Measurements from ENCODE around the gene IPCEF1. TPM values are rescaled to one million over a fixed set of nuclear protein-coding genes. Genes with fewer than 3 reads are reported as not detected.
A peak's percentile ranks its signal among the peaks of the same experiment; 100 is the strongest.

Gene IPCEF1
- total RNA-seq, 4 donors from 2014 or later, result 0.37 to 8.7 (median 3.8) TPM

DNA sequence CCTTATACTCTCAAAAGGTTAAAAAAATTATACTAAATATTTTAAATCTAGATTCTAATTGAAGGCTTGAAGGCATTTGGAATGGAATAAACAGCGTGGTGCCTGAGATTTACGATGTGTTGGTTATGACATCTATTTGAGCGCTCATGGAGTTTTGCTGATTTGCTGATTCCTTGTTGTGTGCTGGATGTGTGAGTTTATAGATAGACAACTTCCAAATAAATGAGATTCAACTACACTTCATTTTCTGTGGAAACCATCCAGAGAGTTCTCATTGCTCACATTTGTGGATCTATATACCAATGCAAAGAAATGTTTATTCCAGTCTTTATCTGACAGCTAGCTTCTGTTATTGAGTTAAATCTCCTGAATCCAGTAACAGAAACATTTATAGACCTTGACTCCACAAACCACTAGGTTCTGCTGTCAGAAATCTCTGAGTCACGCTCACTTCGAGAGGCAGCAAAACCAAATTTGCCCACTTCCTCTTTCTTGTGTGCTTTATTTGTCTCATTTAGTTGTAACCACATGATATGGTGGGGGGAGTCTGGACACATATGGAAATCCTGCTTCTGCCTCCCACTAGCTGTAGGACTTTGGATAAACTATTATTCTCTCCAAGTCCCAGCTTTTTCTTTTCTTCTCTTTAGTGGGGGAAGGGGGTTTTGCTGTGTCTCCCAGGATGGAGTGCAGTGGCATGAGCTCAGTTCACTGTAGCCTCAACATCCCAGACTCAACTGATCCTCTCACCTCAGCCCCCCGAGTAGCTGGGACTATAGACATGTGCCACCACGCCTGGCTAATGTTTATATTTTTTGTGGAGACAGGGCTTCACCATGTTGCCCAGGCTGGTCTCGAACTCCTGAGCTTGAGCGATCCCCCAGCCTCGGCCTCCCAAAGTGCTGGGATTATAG, 54.5 kb downstream of the IPCEF1 start:
- no peak for TF ChIP-seq EP300 (IDR thresholded peaks at IDR 0.05; ENCODE audit: low read depth)
- no peak for TF ChIP-seq POLR2AphosphoS5 (IDR thresholded peaks at IDR 0.05)
- TF ChIP-seq POLR2A (IDR thresholded peaks at IDR 0.05), result no peak
- TF ChIP-seq, protein P1, sequence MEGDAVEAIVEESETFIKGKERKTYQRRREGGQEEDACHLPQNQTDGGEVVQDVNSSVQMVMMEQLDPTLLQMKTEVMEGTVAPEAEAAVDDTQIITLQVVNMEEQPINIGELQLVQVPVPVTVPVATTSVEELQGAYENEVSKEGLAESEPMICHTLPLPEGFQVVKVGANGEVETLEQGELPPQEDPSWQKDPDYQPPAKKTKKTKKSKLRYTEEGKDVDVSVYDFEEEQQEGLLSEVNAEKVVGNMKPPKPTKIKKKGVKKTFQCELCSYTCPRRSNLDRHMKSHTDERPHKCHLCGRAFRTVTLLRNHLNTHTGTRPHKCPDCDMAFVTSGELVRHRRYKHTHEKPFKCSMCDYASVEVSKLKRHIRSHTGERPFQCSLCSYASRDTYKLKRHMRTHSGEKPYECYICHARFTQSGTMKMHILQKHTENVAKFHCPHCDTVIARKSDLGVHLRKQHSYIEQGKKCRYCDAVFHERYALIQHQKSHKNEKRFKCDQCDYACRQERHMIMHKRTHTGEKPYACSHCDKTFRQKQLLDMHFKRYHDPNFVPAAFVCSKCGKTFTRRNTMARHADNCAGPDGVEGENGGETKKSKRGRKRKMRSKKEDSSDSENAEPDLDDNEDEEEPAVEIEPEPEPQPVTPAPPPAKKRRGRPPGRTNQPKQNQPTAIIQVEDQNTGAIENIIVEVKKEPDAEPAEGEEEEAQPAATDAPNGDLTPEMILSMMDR (IDR thresholded peaks at IDR 0.05), result no peak
- peaks cover 0 to 15% (median 6%) of the 10 kb centered on the region in 4 donors for H3K4me1 ChIP-seq
- H3K27me3 ChIP-seq, result no peaks in the 10 kb centered on the region
- no peak overlapping the region for H3K4me3 ChIP-seq
- in situ Hi-C loops (cut with MboI; ENCODE audit: low pct_ligation_motif_present in 1 of 4, low pct_unique_long_range_greater_than_20kb in 1 of 4, low sequenced_read_pairs in 3 of 4), result no loop called here
- H3K9me3 ChIP-seq, result no peaks in the 10 kb centered on the region
- H3K27ac ChIP-seq, result no peak overlapping the region
- intact Hi-C loops (cut with DNase I; ENCODE audit: low total_unique reads), result no loop called here
- no peaks in the 10 kb centered on the region for H3K36me3 ChIP-seq
- WGBS, 2 donors (ENCODE audit: low coverage in 1 of 2), result 80 to 81% methylated on average over 9 to 10 of the region's 10 CpGs
- peak; percentile 26 for DNase-seq

DNA sequence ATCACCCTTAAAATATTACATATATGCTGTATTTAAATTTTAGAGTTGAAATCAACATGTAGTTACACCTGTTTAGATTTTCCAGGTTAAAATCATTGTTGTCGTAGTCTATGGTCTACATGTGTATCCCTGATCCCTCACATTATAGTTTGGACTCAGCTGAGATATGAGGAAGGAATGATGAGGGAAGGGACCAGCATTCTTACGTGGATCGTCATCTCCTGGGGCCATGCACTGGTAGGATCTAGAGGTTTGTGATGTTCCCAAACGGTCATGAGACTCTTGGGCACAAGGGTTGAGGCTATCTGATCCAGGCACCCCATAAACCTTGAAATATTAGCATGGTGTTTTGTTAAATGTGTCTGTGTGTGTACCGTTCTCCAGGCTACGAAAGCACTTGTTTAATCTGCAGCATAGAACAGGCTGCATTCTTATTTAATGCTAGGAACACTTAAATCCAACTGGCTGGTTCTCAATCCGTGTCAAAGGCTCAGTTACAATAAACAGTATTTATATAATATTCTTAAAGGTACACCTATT, 55.4 kb downstream of the IPCEF1 start:
- intact Hi-C loops (cut with DNase I; ENCODE audit: low total_unique reads) (no loop called here), in situ Hi-C loops (cut with MboI; ENCODE audit: low pct_ligation_motif_present in 1 of 4, low pct_unique_long_range_greater_than_20kb in 1 of 4, low sequenced_read_pairs in 3 of 4) (no loop called here)
- Histone ChIP-seq H3K4me1 (peaks cover 0 to 15% (median 6%) of the 10 kb centered on the region in 4 donors), H3K36me3 (no peaks in the 10 kb centered on the region), H3K4me3 (no peak overlapping the region), H3K9me3 (no peaks in the 10 kb centered on the region), H3K27me3 (no peaks in the 10 kb centered on the region), H3K27ac (no peak overlapping the region)
- WGBS, 2 donors (ENCODE audit: low coverage in 1 of 2), result 64 to 70% methylated on average over 6 to 7 of the region's 7 CpGs
- no peak for DNase-seq
- TF ChIP-seq POLR2AphosphoS5 (IDR thresholded peaks at IDR 0.05) (no peak), POLR2A (IDR thresholded peaks at IDR 0.05) (no peak), EP300 (IDR thresholded peaks at IDR 0.05; ENCODE audit: low read depth) (no peak)
- TF ChIP-seq, protein P1 (IDR thresholded peaks at IDR 0.05), result no peak

- H3K9me3 ChIP-seq, result no peaks in the 10 kb centered on the region
- intact Hi-C loops (cut with DNase I; ENCODE audit: low total_unique reads) (no loop called here), in situ Hi-C loops (cut with MboI; ENCODE audit: low pct_ligation_motif_present in 1 of 4, low pct_unique_long_range_greater_than_20kb in 1 of 4, low sequenced_read_pairs in 3 of 4) (loop anchor here in 1 of 4 donors (25.0 kb wide), 1 partner anchor 136 kb away; no protein-coding TSS in a partner anchor)
- H3K27ac ChIP-seq, result peak overlapping the region in 3 of 4 donors; percentile 15 to 56 (median 21)
- peaks cover 0 to 15% (median 6%) of the 10 kb centered on the region in 4 donors for H3K4me1 ChIP-seq
- no peaks in the 10 kb centered on the region for H3K27me3 ChIP-seq
- no peak for TF ChIP-seq EP300 (IDR thresholded peaks at IDR 0.05; ENCODE audit: low read depth)
- TF ChIP-seq, protein P1 (IDR thresholded peaks at IDR 0.05), result no peak
- peak in 1 of 3 donors; percentile 12 for TF ChIP-seq POLR2AphosphoS5 (IDR thresholded peaks at IDR 0.05)
- no peak for TF ChIP-seq POLR2A (IDR thresholded peaks at IDR 0.05)
- H3K36me3 ChIP-seq, result no peaks in the 10 kb centered on the region
- no peak for DNase-seq
- no peak overlapping the region for H3K4me3 ChIP-seq
- WGBS, 2 donors (ENCODE audit: low coverage in 1 of 2), result 37 to 43% methylated on average over 3 of the region's 3 CpGs
Observed at GRCh38 chr6:154298297-154298696, 58.3 kb downstream of the IPCEF1 start.

DNA sequence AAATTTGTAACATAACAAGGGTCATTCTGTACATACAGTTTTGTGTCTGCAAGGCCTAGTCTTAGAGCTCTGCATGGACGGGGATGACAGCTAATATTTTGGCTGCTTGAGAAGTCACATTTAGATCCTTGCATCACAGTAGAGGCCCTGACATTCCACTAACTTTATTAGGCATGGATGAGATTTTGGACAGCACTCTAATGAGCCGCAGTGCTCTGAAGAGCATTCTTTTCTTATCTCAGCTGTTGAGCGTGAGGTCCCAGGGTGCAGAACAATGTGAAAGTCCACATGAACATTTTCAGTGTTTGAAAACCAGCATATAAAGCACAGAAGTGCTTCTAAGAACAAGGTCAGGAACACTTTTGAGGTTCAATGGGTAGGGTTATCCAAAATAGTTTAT, 58.9 kb downstream of the IPCEF1 start:
- WGBS, 2 donors (ENCODE audit: low coverage in 1 of 2), result 41 to 48% methylated on average over 2 to 3 of the region's 3 CpGs
- TF ChIP-seq EP300 (IDR thresholded peaks at IDR 0.05; ENCODE audit: low read depth) (no peak), POLR2A (IDR thresholded peaks at IDR 0.05) (no peak), POLR2AphosphoS5 (IDR thresholded peaks at IDR 0.05) (no peak)
- TF ChIP-seq, protein P1 (IDR thresholded peaks at IDR 0.05), result no peak
- H3K4me1 ChIP-seq, result peaks cover 0 to 15% (median 6%) of the 10 kb centered on the region in 4 donors
- no peaks in the 10 kb centered on the region for H3K27me3 ChIP-seq
- no peaks in the 10 kb centered on the region for H3K9me3 ChIP-seq
- H3K4me3 ChIP-seq, result no peak overlapping the region
- DNase-seq, result no peak
- in situ Hi-C loops (cut with MboI; ENCODE audit: low pct_ligation_motif_present in 1 of 4, low pct_unique_long_range_greater_than_20kb in 1 of 4, low sequenced_read_pairs in 3 of 4) (loop anchor here in 1 of 4 donors (25.0 kb wide), 1 partner anchor 135 kb away; no protein-coding TSS in a partner anchor), intact Hi-C loops (cut with DNase I; ENCODE audit: low total_unique reads) (no loop called here)
- no peaks in the 10 kb centered on the region for H3K36me3 ChIP-seq
- H3K27ac ChIP-seq, result peak overlapping the region in 1 of 4 donors; percentile 15

All from transverse colon (tissue), 4 donors.